Measurements from ENCODE around the gene GSTA2.
"Not testable (repeated sequence)": the region's sequence is repeated elsewhere in the genome, so short reads cannot be mapped to it uniquely, and the experiment has no call there.

GRCh38 chr6:52799272-52799671 is 36.0 kb upstream of the GSTA2 start:
- not testable (repeated sequence) for TF ChIP-seq CTCF (IDR thresholded peaks at IDR 0.05; ENCODE audit: borderline replicate concordance, extremely low read depth, low read length, poor library complexity, severe bottlenecking); EZH2 (IDR thresholded peaks at IDR 0.05; ENCODE audit: borderline replicate concordance, low read depth, low read length, severe bottlenecking)
